Stimulated activated CD8-positive, alpha-beta memory T cell treated with anti-CD3 and anti-CD28 coated beads, Interleukin-12 subunit alpha, Interleukin-12 subunit beta, amount 100 ng/mL, for 24 hours (primary cell): Measurements from ENCODE around the gene CYP21A2.
"Not testable (repeated sequence)": the region's sequence is repeated elsewhere in the genome, so short reads cannot be mapped to it uniquely, and the experiment has no call there.

Experiments
- DNase-seq: peaks from one replicate; pipeline ENCODE4 v3.0.0-alpha.2; 2020; ENCODE audit errors: extremely low read depth

Gene CYP21A2

GRCh38 chr6:32029553-32029952, 8.7 kb upstream of the CYP21A2 start:
- DNase-seq, result not testable (repeated sequence)

- DNase-seq, result not testable (repeated sequence)
Measured at GRCh38 chr6:32035283-32036013, 2.8 kb upstream of the CYP21A2 start.

GRCh38 chr6:32037136-32037535, 1.1 kb upstream of the CYP21A2 start:
- not testable (repeated sequence) for DNase-seq

- DNase-seq, result not testable (repeated sequence)
Measured at GRCh38 chr6:32038878-32039277, 663 bp downstream of the CYP21A2 start.

DNA sequence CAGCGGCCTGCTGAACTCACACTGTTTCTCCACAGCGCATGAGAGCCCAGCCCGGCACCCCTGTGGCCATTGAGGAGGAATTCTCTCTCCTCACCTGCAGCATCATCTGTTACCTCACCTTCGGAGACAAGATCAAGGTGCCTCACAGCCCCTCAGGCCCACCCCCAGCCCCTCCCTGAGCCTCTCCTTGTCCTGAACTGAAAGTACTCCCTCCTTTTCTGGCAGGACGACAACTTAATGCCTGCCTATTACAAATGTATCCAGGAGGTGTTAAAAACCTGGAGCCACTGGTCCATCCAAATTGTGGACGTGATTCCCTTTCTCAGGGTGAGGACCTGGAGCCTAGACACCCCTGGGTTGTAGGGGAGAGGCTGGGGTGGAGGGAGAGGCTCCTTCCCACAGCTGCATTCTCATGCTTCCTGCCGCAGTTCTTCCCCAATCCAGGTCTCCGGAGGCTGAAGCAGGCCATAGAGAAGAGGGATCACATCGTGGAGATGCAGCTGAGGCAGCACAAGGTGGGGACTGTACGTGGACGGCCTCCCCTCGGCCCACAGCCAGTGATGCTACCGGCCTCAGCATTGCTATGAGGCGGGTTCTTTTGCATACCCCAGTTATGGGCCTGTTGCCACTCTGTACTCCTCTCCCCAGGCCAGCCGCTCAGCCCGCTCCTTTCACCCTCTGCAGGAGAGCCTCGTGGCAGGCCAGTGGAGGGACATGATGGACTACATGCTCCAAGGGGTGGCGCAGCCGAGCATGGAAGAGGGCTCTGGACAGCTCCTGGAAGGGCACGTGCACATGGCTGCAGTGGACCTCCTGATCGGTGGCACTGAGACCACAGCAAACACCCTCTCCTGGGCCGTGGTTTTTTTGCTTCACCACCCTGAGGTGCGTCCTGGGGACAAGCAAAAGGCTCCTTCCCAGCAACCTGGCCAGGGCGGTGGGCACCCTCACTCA, 1.4 kb downstream of the CYP21A2 start:
- DNase-seq, result not testable (repeated sequence)

- not testable (repeated sequence) for DNase-seq
Measured at GRCh38 chr6:32040299-32041049, 2.3 kb downstream of the CYP21A2 start.

GRCh38 chr6:32041050-32041321, 2.8 kb downstream of the CYP21A2 start:
- not testable (repeated sequence) for DNase-seq

DNA sequence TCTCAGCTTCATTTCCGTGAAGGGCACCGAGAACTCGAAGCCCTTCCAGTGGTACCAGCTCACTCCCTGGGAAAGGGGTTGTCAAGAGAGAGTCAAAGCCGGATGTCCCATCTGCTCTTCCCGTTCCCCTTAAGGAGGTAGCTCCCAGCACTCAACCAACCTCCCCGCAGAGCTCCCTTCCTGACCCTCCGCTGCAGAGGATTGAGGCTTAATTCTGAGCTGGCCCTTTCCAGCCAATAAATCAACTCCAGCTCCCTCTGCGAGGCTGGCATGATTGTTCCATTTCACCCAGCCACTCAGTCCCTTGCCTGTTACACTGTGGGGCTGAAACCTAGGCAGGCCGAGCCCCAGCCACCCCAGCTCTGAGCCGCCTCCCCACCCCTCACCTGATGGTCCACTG, 3.2 kb downstream of the CYP21A2 start:
- not testable (repeated sequence) for DNase-seq

DNA sequence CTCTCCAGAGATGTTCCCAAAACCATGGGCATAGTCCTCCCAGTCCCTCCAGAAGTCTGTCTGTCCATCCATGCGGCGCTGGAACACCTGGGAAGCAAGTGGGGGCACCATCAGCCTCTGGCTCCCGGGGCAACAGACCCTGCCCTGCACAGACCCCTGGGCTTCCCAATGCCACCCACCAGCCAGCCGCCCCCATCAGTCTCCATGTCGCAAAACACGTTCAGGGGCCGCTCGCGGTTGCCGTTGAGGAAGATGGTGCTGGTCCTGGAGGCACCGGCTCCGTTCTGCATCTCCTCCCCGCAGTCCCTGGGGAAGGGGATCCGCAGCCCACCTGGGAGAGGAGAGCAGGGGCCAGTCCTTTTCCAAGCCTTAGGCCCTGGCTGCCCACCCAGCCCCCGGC, 4.1 kb downstream of the CYP21A2 start:
- not testable (repeated sequence) for DNase-seq

GRCh38 chr6:32043589-32044380, 5.6 kb downstream of the CYP21A2 start:
- not testable (repeated sequence) for DNase-seq

DNA sequence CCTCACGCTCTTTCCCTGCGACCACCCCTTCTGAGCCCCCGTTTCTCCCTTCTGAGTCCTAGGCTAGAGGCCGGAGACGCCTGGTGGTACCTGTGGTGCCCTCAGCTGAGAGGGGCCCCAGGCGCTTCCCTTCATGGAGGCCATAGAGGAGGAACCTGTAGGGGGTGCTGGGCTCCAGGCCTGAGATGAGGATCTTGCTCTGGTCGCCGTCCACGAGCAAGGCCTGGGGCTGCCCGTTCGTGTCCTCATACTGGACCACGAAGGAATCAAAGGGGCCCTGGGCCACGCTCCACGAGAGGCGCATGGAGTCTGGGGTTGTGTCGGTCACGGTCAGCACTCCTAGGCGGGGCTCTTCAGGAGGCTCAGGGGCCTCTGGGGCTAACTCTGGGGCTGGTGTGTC, 6.7 kb downstream of the CYP21A2 start:
- DNase-seq, result not testable (repeated sequence)

- no peak for DNase-seq
Measured at GRCh38 chr6:32045811-32046449, 7.7 kb downstream of the CYP21A2 start.

DNA sequence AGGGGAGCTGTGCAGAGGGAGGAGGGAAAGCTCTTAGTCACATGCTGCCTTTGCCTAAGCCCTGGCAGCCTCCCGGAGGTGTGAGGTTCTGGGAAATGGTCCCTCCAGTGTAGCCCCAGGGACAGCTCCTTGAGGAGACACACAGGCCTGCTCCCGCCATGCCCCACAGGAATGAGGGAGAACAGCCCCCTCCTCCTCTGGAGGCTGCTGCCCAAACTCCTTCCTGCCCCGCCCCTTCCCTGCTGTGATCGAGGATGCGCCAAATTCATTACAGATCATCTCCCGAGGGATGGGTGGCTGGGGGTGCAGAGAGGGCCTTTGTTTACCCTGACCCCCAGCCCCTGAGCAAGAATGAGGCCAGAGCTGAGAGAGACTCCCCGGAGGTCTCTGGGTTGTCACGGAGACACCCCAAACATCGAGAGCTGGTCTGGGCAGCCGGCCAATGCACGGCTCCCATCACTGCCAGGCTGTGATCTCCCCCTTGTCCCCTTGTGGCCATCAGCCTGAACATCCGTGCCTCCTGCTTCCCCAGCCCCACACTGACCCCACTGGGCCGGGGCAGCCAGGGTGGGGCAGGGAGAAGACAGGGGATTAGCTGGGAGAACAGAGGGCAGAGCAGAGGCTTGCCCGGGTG, 8.4 kb downstream of the CYP21A2 start:
- DNase-seq, result no peak

DNA sequence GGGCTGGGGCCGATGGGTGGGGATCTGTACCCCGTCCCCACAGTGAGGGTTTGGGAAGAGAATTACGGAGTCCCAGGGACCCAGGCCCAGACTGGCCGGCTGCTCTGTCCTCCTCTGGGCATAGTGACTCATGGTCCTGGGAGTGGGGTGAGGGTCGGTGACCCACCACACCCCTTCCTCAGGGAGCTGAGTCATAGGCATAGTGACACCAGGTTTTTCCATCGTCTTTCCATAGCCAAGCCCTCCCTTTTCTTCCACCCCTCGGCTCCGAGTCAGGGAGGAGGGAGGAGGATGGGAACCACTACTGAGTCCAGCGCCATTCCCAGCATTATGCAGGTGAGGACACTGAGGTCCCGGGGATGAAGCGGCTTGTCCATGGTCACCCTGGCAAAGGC, 8.9 kb downstream of the CYP21A2 start:
- no peak for DNase-seq

GRCh38 chr6:32047539-32047854, 9.3 kb downstream of the CYP21A2 start:
- DNase-seq, result no peak

- DNase-seq, result peak; percentile 31
Measured at GRCh38 chr6:32047855-32048766, 9.9 kb downstream of the CYP21A2 start.

DNA sequence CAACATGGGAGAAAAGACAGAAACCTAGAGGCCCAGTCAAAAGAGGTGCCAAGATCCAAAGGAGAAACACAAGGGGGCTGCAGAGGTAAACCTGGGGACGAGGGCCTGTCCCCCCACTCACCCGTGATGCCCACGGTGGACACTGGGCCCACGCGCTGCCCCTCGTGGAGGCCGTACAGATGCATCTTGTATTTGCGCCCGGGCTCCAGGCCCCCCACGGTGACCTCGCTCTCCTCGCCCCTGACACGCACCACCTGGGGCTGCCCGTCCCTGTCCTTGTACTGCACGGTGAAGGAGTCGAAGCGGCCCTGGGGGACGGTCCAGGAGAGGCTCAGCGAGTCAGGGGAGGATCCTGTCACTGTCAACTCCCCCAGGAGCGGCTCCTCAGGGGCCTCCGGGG, 10.9 kb downstream of the CYP21A2 start:
- not testable (repeated sequence) for DNase-seq

DNA sequence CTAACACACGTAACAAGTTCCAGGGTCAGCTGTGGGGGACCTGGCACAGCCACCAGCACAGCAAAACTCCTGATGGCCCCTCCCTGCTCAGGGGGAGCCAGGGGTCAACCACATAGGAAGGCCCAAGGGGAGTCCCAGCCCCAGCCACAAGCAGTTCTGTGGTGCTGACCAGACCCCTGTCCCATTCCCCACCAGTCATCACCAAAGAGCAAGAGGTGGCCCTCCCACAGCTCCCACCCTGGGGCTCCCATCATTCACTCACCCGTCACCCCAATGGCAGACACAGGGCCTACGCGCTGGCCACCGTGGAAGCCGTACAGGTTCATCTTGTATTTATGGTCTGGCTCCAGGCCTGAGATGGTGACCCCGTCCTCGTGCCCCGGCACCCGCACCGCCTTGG, 11.5 kb downstream of the CYP21A2 start:
- not testable (repeated sequence) for DNase-seq

DNA sequence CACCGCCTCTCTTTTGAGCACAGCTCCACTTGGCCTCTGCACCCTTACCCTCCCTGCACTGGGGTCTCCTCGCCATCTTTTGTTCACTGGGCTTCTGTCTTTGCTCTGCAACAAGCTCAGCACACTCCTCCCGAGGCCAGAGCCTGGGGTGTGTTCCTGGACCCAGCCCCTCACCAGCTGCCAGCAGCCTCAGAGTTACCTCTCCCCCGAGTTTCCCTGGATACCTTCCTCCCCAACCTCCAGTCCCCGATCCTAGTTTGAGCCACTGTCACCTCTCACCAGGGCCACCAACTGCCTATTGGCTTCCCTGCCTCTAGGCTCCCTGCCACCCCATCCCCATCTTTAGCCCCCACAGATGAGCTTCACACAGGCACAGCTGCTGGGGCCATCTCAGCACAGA, 12.3 kb downstream of the CYP21A2 start:
- DNase-seq, result no peak

GRCh38 chr6:32052626-32053025, 14.4 kb downstream of the CYP21A2 start:
- DNase-seq, result not testable (repeated sequence)
